IMR-90 (cell line): ENCODE results near the gene IL6ST.
"Not testable (repeated sequence)": the region's sequence is repeated elsewhere in the genome, so short reads cannot be mapped to it uniquely, and the experiment has no call there.

Experiments used
- CHD1 ChIP-seq: IDR thresholded peaks from 2 replicates; pipeline ENCODE4 v1.6.1; 2012; ENCODE audit warnings: low read depth, low read length, improper control_type of control experiment
- MAFK ChIP-seq: IDR thresholded peaks from 2 replicates; pipeline ENCODE4 v1.6.1; 2012; ENCODE audit warnings: low read depth, low read length, improper control_type of control experiment
- MAZ ChIP-seq: IDR thresholded peaks from 2 replicates; pipeline ENCODE4 v1.6.1; 2012; ENCODE audit warnings: low read depth, mild to moderate bottlenecking, low read length, improper control_type of control experiment, moderate library complexity, borderline replicate concordance
- POLR2A ChIP-seq: IDR thresholded peaks from 2 replicates; pipeline ENCODE4 v1.6.1; 2012; ENCODE audit warnings: mild to moderate bottlenecking, low read depth, low read length
- RAD21 ChIP-seq: IDR thresholded peaks from 2 replicates; pipeline ENCODE4 v1.6.1; 2012; ENCODE audit warnings: low read length, improper control_type of control experiment
- RFX5 ChIP-seq: IDR thresholded peaks from 2 replicates; pipeline ENCODE4 v1.8.0; 2012; ENCODE audit warnings: low read depth, mild to moderate bottlenecking, low read length, moderate library complexity
- SMC3 ChIP-seq: fragments of 150-350 bp; IDR thresholded peaks from 2 replicates; pipeline ENCODE4 v1.6.1; 2016; ENCODE audit warnings: low read depth, mild to moderate bottlenecking, antibody characterized with exemption, low read length, moderate library complexity
- USF2 ChIP-seq: fragments of 150-350 bp; IDR thresholded peaks from 2 replicates; pipeline ENCODE4 v1.6.1; 2017; ENCODE audit warnings: mild to moderate bottlenecking, antibody characterized with exemption, low read length, low read depth
- TF ChIP-seq, protein P1 (sequence below): conservative IDR thresholded peaks from 2 replicates; pipeline ENCODE4 v1.5.1; 2012; ENCODE audit warnings: mild to moderate bottlenecking, low read depth, low read length, improper control_type of control experiment

- TF ChIP-seq, protein P1, sequence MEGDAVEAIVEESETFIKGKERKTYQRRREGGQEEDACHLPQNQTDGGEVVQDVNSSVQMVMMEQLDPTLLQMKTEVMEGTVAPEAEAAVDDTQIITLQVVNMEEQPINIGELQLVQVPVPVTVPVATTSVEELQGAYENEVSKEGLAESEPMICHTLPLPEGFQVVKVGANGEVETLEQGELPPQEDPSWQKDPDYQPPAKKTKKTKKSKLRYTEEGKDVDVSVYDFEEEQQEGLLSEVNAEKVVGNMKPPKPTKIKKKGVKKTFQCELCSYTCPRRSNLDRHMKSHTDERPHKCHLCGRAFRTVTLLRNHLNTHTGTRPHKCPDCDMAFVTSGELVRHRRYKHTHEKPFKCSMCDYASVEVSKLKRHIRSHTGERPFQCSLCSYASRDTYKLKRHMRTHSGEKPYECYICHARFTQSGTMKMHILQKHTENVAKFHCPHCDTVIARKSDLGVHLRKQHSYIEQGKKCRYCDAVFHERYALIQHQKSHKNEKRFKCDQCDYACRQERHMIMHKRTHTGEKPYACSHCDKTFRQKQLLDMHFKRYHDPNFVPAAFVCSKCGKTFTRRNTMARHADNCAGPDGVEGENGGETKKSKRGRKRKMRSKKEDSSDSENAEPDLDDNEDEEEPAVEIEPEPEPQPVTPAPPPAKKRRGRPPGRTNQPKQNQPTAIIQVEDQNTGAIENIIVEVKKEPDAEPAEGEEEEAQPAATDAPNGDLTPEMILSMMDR = not testable (repeated sequence)
- TF ChIP-seq MAFK, USF2, MAZ, RAD21, POLR2A, RFX5, CHD1, SMC3: not testable (repeated sequence)
These were observed 53.6 kb downstream of the IL6ST start for GRCh38 chr5:55941154-55941553.
